ENCODE results near the gene SLC37A4. TPM values are rescaled to one million over a fixed set of nuclear protein-coding genes. Genes with fewer than 3 reads are reported as not detected.

The SLC37A4 gene
- total and polyA plus RNA-seq, 7 donors: 10.6 to 34.3 (median 23.9) TPM

DNA sequence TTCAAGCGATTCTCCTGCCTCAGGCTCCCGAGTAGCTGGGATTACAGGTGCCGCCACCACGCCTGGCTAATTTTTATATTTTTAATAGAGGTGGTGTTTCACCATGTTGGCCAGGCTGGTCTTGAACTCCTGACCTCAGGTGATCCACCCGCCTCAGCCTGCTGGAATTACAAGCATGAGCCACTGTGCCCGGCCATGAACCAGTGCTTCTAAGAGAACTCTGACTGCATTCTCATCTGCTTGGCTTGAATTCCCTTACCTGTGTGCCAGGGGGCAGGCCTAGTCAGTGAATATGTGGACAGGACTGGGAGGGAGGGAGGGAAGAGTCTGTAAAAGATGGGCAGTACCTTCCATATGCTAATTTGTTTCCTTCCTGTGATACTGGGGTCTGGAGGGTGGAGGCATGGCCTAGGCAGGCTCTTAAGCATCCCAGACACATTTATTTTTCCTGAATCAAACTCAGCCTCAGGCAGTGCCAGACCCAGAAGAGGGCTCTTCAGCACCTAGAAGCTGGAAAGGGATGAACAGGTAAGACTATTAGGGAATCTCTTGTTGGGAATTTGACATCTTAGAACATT, 19.1 kb downstream of the SLC37A4 start:
- no peaks in the 10 kb centered on the region for H3K9me3 ChIP-seq
- ATAC-seq: peak in 2 of 4 donors; percentile 24 to 41
- no peak overlapping the region for H3K4me3 ChIP-seq
- 63 to 72% (median 68%) methylated on average over 6 of the region's 6 CpGs for WGBS, 3 donors
- H3K27me3 ChIP-seq (ENCODE audit: insufficient read depth in 3 of 3, low read length in 2 of 3): no peaks in the 10 kb centered on the region
- intact Hi-C loops (cut with DNase I): loop anchor here in 1 of 2 donors (10.0 kb wide), 1 partner anchor 107 kb away; no protein-coding TSS in a partner anchor
- TF ChIP-seq CTCF (IDR thresholded peaks at IDR 0.05): no peak
- DNase-seq: no peak
- no peak overlapping the region for H3K27ac ChIP-seq
- peaks cover 5 to 89% of the 10 kb centered on the region in 2 donors for H3K36me3 ChIP-seq (ENCODE audit: insufficient read depth in 1 of 2, low read depth in 1 of 2)
- peaks cover 12% of the 10 kb centered on the region for H3K4me1 ChIP-seq

- H3K4me3 ChIP-seq: no peak overlapping the region
- intact Hi-C loops (cut with DNase I): no loop called here
- 86 to 90% (median 87%) methylated on average over 4 of the region's 4 CpGs for WGBS, 3 donors
- DNase-seq (no peak), ATAC-seq (no peak)
- no peak overlapping the region for H3K27ac ChIP-seq
- H3K36me3 ChIP-seq (ENCODE audit: insufficient read depth in 1 of 2, low read depth in 1 of 2): peaks cover 0 to 88% of the 10 kb centered on the region in 2 donors
- no peaks in the 10 kb centered on the region for H3K4me1 ChIP-seq
- H3K27me3 ChIP-seq (ENCODE audit: insufficient read depth in 3 of 3, low read length in 2 of 3): no peaks in the 10 kb centered on the region
- TF ChIP-seq CTCF (IDR thresholded peaks at IDR 0.05): no peak
- no peaks in the 10 kb centered on the region for H3K9me3 ChIP-seq
Observed at GRCh38 chr11:119006656-119007055, 24.0 kb downstream of the SLC37A4 start.

GRCh38 chr11:119000906-119001305, 29.8 kb downstream of the SLC37A4 start:
- H3K4me3 ChIP-seq: no peak overlapping the region
- peaks cover 4 to 63% of the 10 kb centered on the region in 2 donors for H3K36me3 ChIP-seq (ENCODE audit: insufficient read depth in 1 of 2, low read depth in 1 of 2)
- peaks cover 20% of the 10 kb centered on the region for H3K4me1 ChIP-seq
- 48 to 65% (median 59%) methylated on average over 1 of the region's 1 CpG for WGBS, 3 donors
- H3K27me3 ChIP-seq (ENCODE audit: insufficient read depth in 3 of 3, low read length in 2 of 3): no peaks in the 10 kb centered on the region
- DNase-seq: no peak
- no peaks in the 10 kb centered on the region for H3K9me3 ChIP-seq
- TF ChIP-seq CTCF (IDR thresholded peaks at IDR 0.05): no peak
- no peak overlapping the region for H3K27ac ChIP-seq
- ATAC-seq: no peak
- intact Hi-C loops (cut with DNase I): loop anchor here in 1 of 2 donors (2.0 kb wide), 1 partner anchor 14 kb away; no protein-coding TSS in a partner anchor

GRCh38 chr11:118998822-118999221, 31.9 kb downstream of the SLC37A4 start:
- intact Hi-C loops (cut with DNase I): loop anchor here in 1 of 2 donors (1.0 kb wide), 1 partner anchor 16 kb away; no protein-coding TSS in a partner anchor
- ATAC-seq (peak; percentile 29 to 55 (median 39)), DNase-seq (no peak)
- TF ChIP-seq CTCF (IDR thresholded peaks at IDR 0.05): no peak
- H3K36me3 ChIP-seq (ENCODE audit: insufficient read depth in 1 of 2, low read depth in 1 of 2): peaks cover 4 to 43% of the 10 kb centered on the region in 2 donors
- no peaks in the 10 kb centered on the region for H3K9me3 ChIP-seq
- WGBS, 3 donors: 33 to 45% (median 37%) methylated on average over 6 of the region's 6 CpGs
- peak overlapping the region; percentile 76 for H3K4me3 ChIP-seq
- H3K4me1 ChIP-seq: peaks cover 20% of the 10 kb centered on the region
- H3K27me3 ChIP-seq (ENCODE audit: insufficient read depth in 3 of 3, low read length in 2 of 3): no peaks in the 10 kb centered on the region
- peak overlapping the region; percentile 78 for H3K27ac ChIP-seq

- 2% methylated on average over 15 to 19 of the region's 19 CpGs for WGBS, 3 donors
- H3K4me1 ChIP-seq: peaks cover 20% of the 10 kb centered on the region
- DNase-seq (no peak), ATAC-seq (peak; percentile 25 to 37 (median 28))
- no peak for TF ChIP-seq CTCF (IDR thresholded peaks at IDR 0.05)
- H3K4me3 ChIP-seq: peak overlapping the region; percentile 76
- peaks cover 4 to 39% of the 10 kb centered on the region in 2 donors for H3K36me3 ChIP-seq (ENCODE audit: insufficient read depth in 1 of 2, low read depth in 1 of 2)
- no peaks in the 10 kb centered on the region for H3K9me3 ChIP-seq
- intact Hi-C loops (cut with DNase I): no loop called here
- peak overlapping the region; percentile 78 for H3K27ac ChIP-seq
- H3K27me3 ChIP-seq (ENCODE audit: insufficient read depth in 3 of 3, low read length in 2 of 3): no peaks in the 10 kb centered on the region
Observed at GRCh38 chr11:118998388-118998717, 32.3 kb downstream of the SLC37A4 start.
